Loucy (cell line): ENCODE data around the gene CAMSAP1.
"Not testable (repeated sequence)": the region's sequence is repeated elsewhere in the genome, so short reads cannot be mapped to it uniquely, and the experiment has no call there.

Experiments
- H2AFZ ChIP-seq: fragments of 200-600 bp; sonication (generic); 2 replicates; pipeline ENCODE4 v1.6.0; 2016; ENCODE audit warnings: antibody characterized with exemption, mild to moderate bottlenecking, low read length, moderate library complexity
- H3F3A ChIP-seq: fragments of 200-600 bp; 2 replicates; pipeline ENCODE4 v1.6.0; 2016; ENCODE audit warnings: antibody characterized with exemption, low read depth, mild to moderate bottlenecking
- H3K27me3 ChIP-seq: fragments of 200-600 bp; sonication (generic); 2 replicates; pipeline ENCODE4 v1.6.1; 2014; ENCODE audit warnings: low read length, mild to moderate bottlenecking; ENCODE audit not compliant: insufficient read depth, poor library complexity, severe bottlenecking
- H3K36me3 ChIP-seq: fragments of 200-600 bp; sonication (generic); 2 replicates; pipeline ENCODE4 v1.6.1; 2016; ENCODE audit warnings: low read length; ENCODE audit not compliant: insufficient read depth
- H3K4me1 ChIP-seq: fragments of 200-600 bp; sonication (generic); 2 replicates; pipeline ENCODE4 v1.5.1; 2014; ENCODE audit warnings: low read length, mild to moderate bottlenecking; ENCODE audit not compliant: insufficient read depth, poor library complexity, severe bottlenecking
- H3K4me2 ChIP-seq: fragments of 200-600 bp; sonication (generic); 2 replicates; pipeline ENCODE4 v1.6.0; 2014; ENCODE audit warnings: antibody characterized with exemption, low read length, low read depth, mild to moderate bottlenecking; ENCODE audit not compliant: poor library complexity, severe bottlenecking
- H3K4me3 ChIP-seq: fragments of 200-600 bp; sonication (generic); 2 replicates; pipeline ENCODE4 v1.5.1; 2014; ENCODE audit warnings: low read length, mild to moderate bottlenecking, mixed read lengths; ENCODE audit not compliant: poor library complexity, severe bottlenecking
- H3K79me2 ChIP-seq: fragments of 200-600 bp; sonication (generic); 2 replicates; pipeline ENCODE4 v1.6.1; 2014; ENCODE audit warnings: low read length; ENCODE audit not compliant: insufficient read depth
- H3K9ac ChIP-seq: fragments of 200-600 bp; sonication (generic); 2 replicates; pipeline ENCODE4 v1.6.0; 2014; ENCODE audit warnings: mild to moderate bottlenecking, low read depth, low read length, moderate library complexity; ENCODE audit not compliant: poor library complexity, severe bottlenecking
- H3K9me2 ChIP-seq: fragments of 200-600 bp; sonication (generic); replicated peaks from 2 replicates; pipeline ENCODE4 v1.6.1; 2016; ENCODE audit warnings: low read depth, low read length, mixed read lengths
- H3K9me3 ChIP-seq: fragments of 200-600 bp; sonication (generic); 2 replicates; pipeline ENCODE4 v1.6.1; 2014; ENCODE audit warnings: mild to moderate bottlenecking, antibody characterized with exemption, low read length, low read depth; ENCODE audit not compliant: insufficient read depth
- H4K20me1 ChIP-seq: fragments of 200-600 bp; sonication (generic); 2 replicates; pipeline ENCODE4 v1.6.0; 2014; ENCODE audit warnings: antibody characterized with exemption, low read length, mild to moderate bottlenecking; ENCODE audit not compliant: insufficient read depth, poor library complexity, severe bottlenecking
- CTCF ChIP-seq: fragments of 200-600 bp; sonication (generic); conservative IDR thresholded peaks from 2 replicates; pipeline ENCODE4 v1.5.1; 2014; ENCODE audit warnings: mild to moderate bottlenecking, antibody characterized with exemption, low read length
- EZH2phosphoT487 ChIP-seq: fragments of 200-600 bp; IDR thresholded peaks from 2 replicates; pipeline ENCODE4 v1.6.1; 2018; ENCODE audit warnings: antibody characterized with exemption, mild to moderate bottlenecking, moderate library complexity, borderline replicate concordance

The CAMSAP1 gene

GRCh38 chr9:135919318-135919890, 12.1 kb upstream of the CAMSAP1 start:
- Histone ChIP-seq H3K36me3 (no peaks in the 10 kb centered on the region), H4K20me1 (no peaks in the 10 kb centered on the region), H3K9me3 (no peaks in the 10 kb centered on the region), H3K4me1 (no peaks in the 10 kb centered on the region), H3K27me3 (no peaks in the 10 kb centered on the region), H2AFZ (no peak overlapping the region), H3K9ac (no peak overlapping the region), H3F3A (no peaks in the 10 kb centered on the region), H3K9me2 (no peaks in the 10 kb centered on the region), H3K79me2 (no peaks in the 10 kb centered on the region), H3K4me2 (no peak overlapping the region), H3K4me3 (no peak overlapping the region)
- TF ChIP-seq EZH2phosphoT487 (no peak), CTCF (no peak)

- H3K9me3 ChIP-seq, H3K4me2 ChIP-seq: not testable (repeated sequence)
Observed at GRCh38 chr9:135916227-135916626, 8.9 kb upstream of the CAMSAP1 start.

GRCh38 chr9:135914921-135915320, 7.6 kb upstream of the CAMSAP1 start:
- Histone ChIP-seq H3K9me2 (no peaks in the 10 kb centered on the region), H4K20me1 (no peaks in the 10 kb centered on the region), H3K9me3 (no peaks in the 10 kb centered on the region), H3K9ac (no peak overlapping the region), H3K36me3 (no peaks in the 10 kb centered on the region; the same call in 1 of the 2 replicates), H3K79me2 (peaks cover 5% of the 10 kb centered on the region), H3K4me2 (no peak overlapping the region), H2AFZ (no peak overlapping the region), H3K4me1 (peaks cover 2% of the 10 kb centered on the region), H3K4me3 (no peak overlapping the region), H3F3A (no peaks in the 10 kb centered on the region), H3K27me3 (no peaks in the 10 kb centered on the region)
- TF ChIP-seq CTCF (no peak), EZH2phosphoT487 (no peak)

More at GRCh38 chr9:135916227-135916626, 8.9 kb upstream of the CAMSAP1 start:
- not testable (repeated sequence) for H2AFZ ChIP-seq, H4K20me1 ChIP-seq, H3F3A ChIP-seq, H3K4me1 ChIP-seq, H3K36me3 ChIP-seq, H3K4me3 ChIP-seq, H3K79me2 ChIP-seq, H3K27me3 ChIP-seq, H3K9ac ChIP-seq, H3K9me2 ChIP-seq

- not testable (repeated sequence) for H3K27me3 ChIP-seq, H3K36me3 ChIP-seq, H3K9ac ChIP-seq, H3K9me3 ChIP-seq, H3K4me3 ChIP-seq, H2AFZ ChIP-seq, H3F3A ChIP-seq, H3K9me2 ChIP-seq, H3K4me2 ChIP-seq
- Histone ChIP-seq H3K79me2 (peaks cover 29% of the 10 kb centered on the region), H4K20me1 (peaks cover 14% of the 10 kb centered on the region), H3K4me1 (peaks cover 23% of the 10 kb centered on the region)
Observed at GRCh38 chr9:135911233-135911632, 3.9 kb upstream of the CAMSAP1 start.
